IMR-90 (cell line): ENCODE results near the gene GATA5. TPM values are rescaled to one million over a fixed set of nuclear protein-coding genes. Genes with fewer than 3 reads are reported as not detected.

ENCODE experiments used
- ATAC-seq: fragments of 200-7000 bp; cut with Tn5 transposase; 2 replicates; pipeline ENCODE4 v1.9.1; 2020; ENCODE audit warnings: low read depth, mild to moderate bottlenecking, moderate library complexity
- BruUV-seq: library from RNA; stranded (reverse); fragments of 400-500 nt; replicated peaks from 2 replicates; lab custom pipeline; 2021; lab: Mats Ljungman, UMichigan
- CTCF ChIA-PET: fragments of 300-600 bp; formaldehyde crosslinking; extraction: SDS; loops from one replicate; lab custom pipeline; 2021; ENCODE audit warnings: antibody characterized with exemption; lab: Yijun Ruan, JAX
- POLR2A ChIA-PET: fragments of 300-600 bp; sonication (Branson Sonifier 250); formaldehyde crosslinking; loops from one replicate; lab custom pipeline; 2022; ENCODE audit warnings: antibody characterized with exemption; ENCODE audit not compliant: unreplicated experiment; lab: Charles Lee
- DNase-seq: peaks from one replicate; pipeline ENCODE4 v3.0.0; 2013
- H2AFZ ChIP-seq: replicated peaks from 2 replicates; pipeline ENCODE3; 2013; ENCODE audit warnings: low read length, mild to moderate bottlenecking; ENCODE audit not compliant: poor library complexity
- H2AK5ac ChIP-seq: 2 replicates; pipeline ENCODE4 v1.6.1; 2013; ENCODE audit warnings: low read depth, low read length, inconsistent platforms
- H2AK9ac ChIP-seq: replicated peaks from 2 replicates; pipeline ENCODE3; 2013; ENCODE audit warnings: mild to moderate bottlenecking, low read depth, low read length, moderate library complexity; ENCODE audit not compliant: poor library complexity
- H2BK120ac ChIP-seq: 2 replicates; pipeline ENCODE4 v1.6.1; 2013; ENCODE audit warnings: low read depth, low read length, inconsistent platforms
- H2BK15ac ChIP-seq: 3 replicates; pipeline ENCODE4 v1.6.1; 2013; ENCODE audit warnings: low read depth, low read length, inconsistent platforms
- H2BK20ac ChIP-seq: 2 replicates; pipeline ENCODE4 v1.6.1; 2013; ENCODE audit warnings: low read depth, mild to moderate bottlenecking, inconsistent platforms, low read length, moderate library complexity
- H2BK5ac ChIP-seq: 2 replicates; pipeline ENCODE4 v1.6.1; 2013; ENCODE audit warnings: mild to moderate bottlenecking, low read depth, low read length, inconsistent platforms; ENCODE audit not compliant: poor library complexity, severe bottlenecking
- H3K14ac ChIP-seq: replicated peaks from 2 replicates; pipeline ENCODE4 v1.6.1; 2013; ENCODE audit warnings: low read depth, low read length, inconsistent platforms
- H3K18ac ChIP-seq: 2 replicates; pipeline ENCODE4 v1.6.1; 2013; ENCODE audit warnings: low read depth, low read length, control low read depth
- H3K23ac ChIP-seq: 2 replicates; pipeline ENCODE4 v1.6.1; 2013; ENCODE audit warnings: low read depth, low read length, inconsistent platforms
- H3K27ac ChIP-seq: 2 replicates; pipeline ENCODE4 v1.5.1; 2013; ENCODE audit warnings: mild to moderate bottlenecking, control low read depth, low read length; ENCODE audit not compliant: insufficient read depth
- H3K27me3 ChIP-seq: 2 replicates; pipeline ENCODE4 v1.6.1; 2013; ENCODE audit warnings: low read length; ENCODE audit not compliant: control insufficient read depth, insufficient read depth
- H3K36me3 ChIP-seq: 2 replicates; pipeline ENCODE4 v1.6.1; 2013; ENCODE audit warnings: low read length, mixed read lengths; ENCODE audit not compliant: control insufficient read depth, insufficient read depth
- H3K4ac ChIP-seq: 2 replicates; pipeline ENCODE4 v1.6.1; 2013; ENCODE audit warnings: low read depth, low read length, inconsistent platforms
- H3K4me1 ChIP-seq: 2 replicates; pipeline ENCODE4 v1.6.1; 2013; ENCODE audit warnings: low read length, mixed read lengths; ENCODE audit not compliant: control insufficient read depth, insufficient read depth
- H3K4me2 ChIP-seq: 2 replicates; pipeline ENCODE4 v1.6.1; 2013; ENCODE audit warnings: low read depth, mild to moderate bottlenecking, control low read depth, low read length, moderate library complexity
- H3K4me3 ChIP-seq: 2 replicates; pipeline ENCODE4 v1.5.1; 2013; ENCODE audit warnings: low read depth, mild to moderate bottlenecking, control low read depth, low read length, moderate library complexity; ENCODE audit not compliant: insufficient read depth
- H3K56ac ChIP-seq: 2 replicates; pipeline ENCODE4 v1.6.1; 2013; ENCODE audit warnings: low read length, inconsistent platforms; ENCODE audit not compliant: insufficient read depth; ENCODE audit errors: extremely low read depth
- H3K79me1 ChIP-seq, 2 experiments: 2 replicates each; pipeline ENCODE4 v1.6.1; 2013; ENCODE audit warnings: low read length in 2 of 2, inconsistent platforms in 1 of 2, low read depth in 1 of 2
- H3K9ac ChIP-seq: 2 replicates; pipeline ENCODE4 v1.6.1; 2013; ENCODE audit warnings: low read depth, low read length, control low read depth
- H3K9me1 ChIP-seq: 2 replicates; pipeline ENCODE4 v1.6.1; 2013; ENCODE audit warnings: low read length, inconsistent platforms; ENCODE audit not compliant: insufficient read depth
- H3K9me3 ChIP-seq: 2 replicates; pipeline ENCODE4 v1.6.1; 2013; ENCODE audit warnings: low read length; ENCODE audit not compliant: control insufficient read depth, insufficient read depth
- H4K20me1 ChIP-seq: 2 replicates; pipeline ENCODE4 v1.6.1; 2013; ENCODE audit warnings: low read length, inconsistent platforms; ENCODE audit not compliant: insufficient read depth
- H4K5ac ChIP-seq: 2 replicates; pipeline ENCODE4 v1.6.1; 2013; ENCODE audit warnings: mild to moderate bottlenecking, low read depth, low read length, control low read depth
- H4K8ac ChIP-seq, 2 experiments: 2 replicates each; pipeline ENCODE4 v1.6.1; 2013; ENCODE audit warnings: low read depth in 2 of 2, low read length in 2 of 2, control low read depth in 1 of 2, inconsistent platforms in 1 of 2
- H4K91ac ChIP-seq: 2 replicates; pipeline ENCODE4 v1.6.1; 2013; ENCODE audit warnings: low read depth, low read length, inconsistent platforms; ENCODE audit not compliant: insufficient read depth
- CEBPB ChIP-seq: IDR thresholded peaks from 2 replicates; pipeline ENCODE4 v1.6.1; 2012; ENCODE audit warnings: low read depth, low read length, improper control_type of control experiment
- RCOR1 ChIP-seq: IDR thresholded peaks from 2 replicates; pipeline ENCODE4 v1.6.1; 2012; ENCODE audit warnings: mild to moderate bottlenecking, low read length, improper control_type of control experiment; ENCODE audit not compliant: insufficient replicate concordance
- WGBS, 2 experiments: methylation state at CpG; one replicate each; pipeline versions ENCODE4 v1.1.5 to v1.1.7; 2013; ENCODE audit warnings: missing lambda C conversion rate in 2 of 2; ENCODE audit not compliant: insufficient read length in 1 of 2; ENCODE audit errors: extremely low coverage in 2 of 2; 5-methylcytosine and 5-hydroxymethylcytosine counted together
- dilution Hi-C: fragments of 300-500 bp; cut with HindIII; formaldehyde crosslinking; loops from one replicate; pipeline ENCODE4 v1.14.3; 2018; ENCODE audit warnings: low sequenced_read_pairs; ENCODE audit not compliant: unreplicated experiment
- in situ Hi-C: fragments of 300-500 bp; cut with MboI; formaldehyde crosslinking; loops from 3 replicates; pipeline ENCODE4 v1.14.3; 2019; ENCODE audit warnings: low sequenced_read_pairs, inconsistent platforms, mixed read lengths
- intact Hi-C: fragments of 100-400 bp; cut with micrococcal nuclease; formaldehyde crosslinking; loops from 2 replicates; pipeline ENCODE4 v1.10.0; 2022
- polyA plus RNA-seq, 3 experiments: library from polyadenylated mRNA; depleted of rRNA; stranded (reverse); fragments of >200 nt; gene quantifications; 2 replicates each; pipeline ENCODE4 v1.2.3, GENCODE V29; 2012; ENCODE audit warnings: low replicate concordance in 1 of 3
- total RNA-seq: library from RNA; depleted of rRNA; stranded (reverse); fragments of >200 nt; gene quantifications from 2 replicates; pipeline ENCODE4 v1.2.3, GENCODE V29; 2012

Gene GATA5
- total and polyA plus RNA-seq, 2 of the 4 experiments (the other 2 are of a cell fraction), result not detected

- peaks cover 88% of the 10 kb centered on the region for H3K27me3 ChIP-seq
Observed at GRCh38 chr20:62479156-62479555, 3.4 kb upstream of the GATA5 start.

More at GRCh38 chr20:62479156-62479555, 3.4 kb upstream of the GATA5 start:
- Histone ChIP-seq H3K79me1 (no peaks in the 10 kb centered on the region), H2BK5ac (no peak overlapping the region), H3K9me1 (no peaks in the 10 kb centered on the region), H3K4me2 (no peak overlapping the region), H3K56ac (no peak overlapping the region), H4K20me1 (no peaks in the 10 kb centered on the region), H3K9ac (no peak overlapping the region), H3K4me3 (no peak overlapping the region), H3K23ac (no peak overlapping the region), H3K4me1 (no peaks in the 10 kb centered on the region), H3K9me3 (no peaks in the 10 kb centered on the region), H4K5ac (no peak overlapping the region), H2AK9ac (no peak overlapping the region), H3K27ac (no peak overlapping the region), H3K36me3 (no peaks in the 10 kb centered on the region), H3K14ac (no peak overlapping the region), H2AK5ac (no peak overlapping the region), H2BK120ac (no peak overlapping the region), H4K91ac (no peak overlapping the region), H2BK15ac (no peak overlapping the region), H2BK20ac (no peak overlapping the region), H4K8ac (no peak overlapping the region), H3K18ac (no peak overlapping the region), H3K4ac (no peak overlapping the region), H2AFZ (no peak overlapping the region)
- ChIA-PET CTCF (no interaction called here), POLR2A (no interaction called here)
- 67% methylated on average over 3 of the region's 12 CpGs; no CpG with 5 or more reads in 1 of the 2 experiments for WGBS, 2 experiments
- in situ Hi-C loops, result no loop called here
- BruUV-seq, result no TSS peak
- ATAC-seq (no peak), DNase-seq (no peak)
- intact Hi-C loops, result no loop called here
- dilution Hi-C loops, result no loop called here
- TF ChIP-seq CEBPB (no peak), RCOR1 (no peak)
